Skeletal muscle tissue (tissue), 4 donors: ENCODE data around the gene MAP3K4. TPM values are rescaled to one million over a fixed set of nuclear protein-coding genes. Genes with fewer than 3 reads are reported as not detected.

Experiments used
- H3K27ac ChIP-seq: one replicate; pipeline ENCODE4 v1.7.0; 2013; ENCODE audit warnings: mild to moderate bottlenecking, low read depth, low read length, inconsistent platforms
- H3K27me3 ChIP-seq, 3 donors: one replicate each; pipeline ENCODE4 v1.7.0; 2013; ENCODE audit warnings: low read length in 3 of 3; ENCODE audit not compliant: control insufficient read depth in 3 of 3, insufficient read depth in 3 of 3
- H3K36me3 ChIP-seq, 3 donors: one replicate each; pipeline ENCODE4 v1.7.0; 2013; ENCODE audit warnings: low read length in 3 of 3; ENCODE audit not compliant: control insufficient read depth in 3 of 3, insufficient read depth in 3 of 3
- H3K4me1 ChIP-seq, 3 donors: one replicate each; pipeline ENCODE4 v1.7.0; 2013; ENCODE audit warnings: low read length in 3 of 3, mild to moderate bottlenecking in 3 of 3; ENCODE audit not compliant: control insufficient read depth in 3 of 3, insufficient read depth in 3 of 3
- H3K4me3 ChIP-seq, 3 donors: one replicate each; pipeline ENCODE4 v1.7.0; 2013; ENCODE audit warnings: low read length in 3 of 3
- H3K9ac ChIP-seq, 3 donors: one replicate each; pipeline ENCODE4 v1.7.0; 2013; ENCODE audit warnings: low read length in 3 of 3, mild to moderate bottlenecking in 3 of 3, moderate library complexity in 2 of 3, low read depth in 1 of 3
- H3K9me3 ChIP-seq, 3 donors: one replicate each; pipeline ENCODE4 v1.7.0; 2013; ENCODE audit warnings: low read length in 3 of 3; ENCODE audit not compliant: control insufficient read depth in 3 of 3
- total RNA-seq: library from RNA; depleted of rRNA; stranded (reverse); fragments of >200 nt; gene quantifications from one replicate; pipeline ENCODE4 v1.2.3, GENCODE V29; 2014
- donor health status: Osteomylitis.

Gene MAP3K4
- total RNA-seq, 1 donor from 2014 or later, result 30.3 TPM

DNA sequence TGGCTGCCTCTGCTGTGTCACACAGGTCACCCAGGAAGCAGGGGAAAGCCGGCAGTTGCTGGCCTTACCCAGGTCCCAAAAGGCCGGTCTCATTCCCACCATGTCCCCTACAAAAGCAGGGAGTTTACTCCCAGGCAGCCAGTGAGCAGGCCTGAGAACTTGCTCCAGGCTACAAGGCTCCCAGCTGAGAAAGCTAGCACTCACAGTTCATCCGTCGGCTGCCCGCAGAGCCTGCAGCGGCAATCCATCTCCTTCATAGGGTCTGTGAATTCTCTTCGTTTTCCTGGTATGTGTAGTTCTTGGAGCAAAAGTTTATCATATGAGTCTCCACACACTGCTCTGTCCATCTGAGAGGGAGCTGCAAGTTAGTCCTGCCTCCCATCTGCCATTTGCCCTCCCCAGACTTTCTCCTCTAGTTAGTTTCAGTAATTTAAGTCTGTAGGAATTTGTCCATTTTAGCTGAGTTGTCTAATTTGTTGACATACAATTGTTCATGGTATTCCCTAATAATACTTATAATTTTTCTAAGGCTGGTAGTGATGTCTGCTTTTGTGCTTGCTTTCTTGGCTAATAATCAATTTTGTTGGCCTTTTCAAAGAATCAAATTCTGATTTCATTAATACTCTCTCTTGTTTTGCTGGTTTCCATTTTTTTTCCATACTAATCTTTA lies 135.6 kb downstream of the MAP3K4 start:
- Histone ChIP-seq H3K27ac (no peak overlapping the region), H3K4me1 (no peaks in the 10 kb centered on the region), H3K9me3 (no peaks in the 10 kb centered on the region), H3K4me3 (no peak overlapping the region), H3K9ac (no peak overlapping the region), H3K36me3 (peaks cover 5 to 14% (median 13%) of the 10 kb centered on the region in 3 donors), H3K27me3 (no peaks in the 10 kb centered on the region)

GRCh38 chr6:161128230-161128629 lies 136.7 kb downstream of the MAP3K4 start:
- H3K27me3 ChIP-seq, result no peaks in the 10 kb centered on the region
- peaks cover 11 to 18% (median 17%) of the 10 kb centered on the region in 3 donors for H3K36me3 ChIP-seq
- H3K9me3 ChIP-seq, result no peaks in the 10 kb centered on the region
- H3K4me3 ChIP-seq, result no peak overlapping the region
- no peaks in the 10 kb centered on the region for H3K4me1 ChIP-seq
- H3K9ac ChIP-seq, result no peak overlapping the region
- H3K27ac ChIP-seq, result no peak overlapping the region

DNA sequence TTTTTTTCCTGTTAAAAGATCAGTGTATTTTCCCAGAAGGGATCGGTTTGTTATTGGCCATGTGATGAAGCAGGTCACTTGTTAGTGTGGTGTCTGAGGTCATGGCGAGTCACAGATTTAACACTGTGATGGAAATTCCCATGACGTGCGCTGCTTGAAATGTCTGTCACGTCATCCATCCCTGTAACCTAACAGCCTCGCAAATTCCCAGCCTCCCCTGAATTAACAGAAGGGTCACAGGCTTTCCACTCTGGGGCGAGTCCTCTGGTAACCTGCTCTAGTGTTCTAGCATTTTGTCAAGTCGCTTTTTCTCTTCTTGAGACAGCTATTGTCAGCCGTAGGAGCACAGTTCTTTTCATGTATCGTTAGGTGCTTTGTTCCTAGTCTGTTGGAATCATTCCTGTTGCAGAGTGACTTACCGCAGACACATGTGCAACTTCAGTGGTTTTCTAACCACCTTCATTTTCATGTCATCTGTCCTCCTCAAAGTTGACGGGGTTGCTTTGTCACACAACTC lies 137.2 kb downstream of the MAP3K4 start:
- H3K36me3 ChIP-seq, result peaks cover 11 to 18% (median 17%) of the 10 kb centered on the region in 3 donors
- H3K27me3 ChIP-seq, result no peaks in the 10 kb centered on the region
- H3K4me3 ChIP-seq, result no peak overlapping the region
- no peak overlapping the region for H3K9ac ChIP-seq
- no peaks in the 10 kb centered on the region for H3K9me3 ChIP-seq
- H3K4me1 ChIP-seq, result no peaks in the 10 kb centered on the region
- H3K27ac ChIP-seq, result no peak overlapping the region

DNA sequence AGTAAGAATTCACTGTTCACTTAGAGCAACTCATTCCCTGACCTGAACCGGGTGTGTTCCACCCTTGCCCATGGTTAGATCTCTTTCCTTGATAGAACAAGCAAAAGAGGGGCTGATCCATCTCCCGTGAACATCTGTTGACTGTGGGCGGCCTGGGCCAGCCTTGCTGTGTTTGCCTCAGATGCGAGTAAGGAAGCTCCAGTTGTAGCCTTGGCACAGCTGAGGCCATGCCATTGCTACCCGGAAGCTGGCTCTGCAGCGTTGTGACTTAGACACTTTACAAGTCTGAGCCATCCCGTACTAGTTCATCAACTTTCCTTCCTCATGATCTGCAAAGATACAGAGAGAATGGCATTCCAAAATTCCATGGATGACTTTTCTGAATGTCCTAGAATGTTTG lies 139.0 kb downstream of the MAP3K4 start:
- Histone ChIP-seq H3K36me3 (peaks cover 13 to 20% (median 18%) of the 10 kb centered on the region in 3 donors), H3K4me3 (no peak overlapping the region), H3K9ac (no peak overlapping the region), H3K27me3 (no peaks in the 10 kb centered on the region), H3K4me1 (no peaks in the 10 kb centered on the region), H3K27ac (no peak overlapping the region), H3K9me3 (no peaks in the 10 kb centered on the region)

- H3K4me1 ChIP-seq, result no peaks in the 10 kb centered on the region
- no peak overlapping the region for H3K4me3 ChIP-seq
- H3K36me3 ChIP-seq, result peaks cover 16 to 26% (median 20%) of the 10 kb centered on the region in 3 donors
- no peaks in the 10 kb centered on the region for H3K27me3 ChIP-seq
- no peaks in the 10 kb centered on the region for H3K9me3 ChIP-seq
- H3K9ac ChIP-seq, result no peak overlapping the region
- H3K27ac ChIP-seq, result no peak overlapping the region
Observed at GRCh38 chr6:161130967-161131766, 139.6 kb downstream of the MAP3K4 start.

- peaks cover 16 to 34% (median 24%) of the 10 kb centered on the region in 3 donors for H3K36me3 ChIP-seq
- H3K4me1 ChIP-seq, result no peaks in the 10 kb centered on the region
- no peaks in the 10 kb centered on the region for H3K27me3 ChIP-seq
- no peak overlapping the region for H3K27ac ChIP-seq
- no peaks in the 10 kb centered on the region for H3K9me3 ChIP-seq
- no peak overlapping the region for H3K4me3 ChIP-seq
- H3K9ac ChIP-seq, result no peak overlapping the region
Observed at GRCh38 chr6:161132384-161132783, 140.8 kb downstream of the MAP3K4 start.

- H3K9me3 ChIP-seq, result no peaks in the 10 kb centered on the region
- H3K9ac ChIP-seq, result no peak overlapping the region
- H3K27me3 ChIP-seq, result no peaks in the 10 kb centered on the region
- no peaks in the 10 kb centered on the region for H3K4me1 ChIP-seq
- peaks cover 16 to 28% (median 16%) of the 10 kb centered on the region in 3 donors for H3K36me3 ChIP-seq
- H3K4me3 ChIP-seq, result no peak overlapping the region
- H3K27ac ChIP-seq, result no peak overlapping the region
Observed at GRCh38 chr6:161133963-161134362, 142.4 kb downstream of the MAP3K4 start.

GRCh38 chr6:161134550-161135298 lies 143.2 kb downstream of the MAP3K4 start:
- Histone ChIP-seq H3K9ac (no peak overlapping the region), H3K4me3 (no peak overlapping the region), H3K4me1 (no peaks in the 10 kb centered on the region), H3K27me3 (no peaks in the 10 kb centered on the region), H3K36me3 (peaks cover 13 to 30% (median 16%) of the 10 kb centered on the region in 3 donors), H3K27ac (no peak overlapping the region), H3K9me3 (no peaks in the 10 kb centered on the region)

- Histone ChIP-seq H3K27me3 (no peaks in the 10 kb centered on the region), H3K27ac (no peak overlapping the region), H3K36me3 (peaks cover 10 to 28% (median 16%) of the 10 kb centered on the region in 3 donors), H3K4me1 (no peaks in the 10 kb centered on the region), H3K4me3 (no peak overlapping the region), H3K9ac (no peak overlapping the region), H3K9me3 (no peaks in the 10 kb centered on the region)
Observed at GRCh38 chr6:161135695-161136591, 144.4 kb downstream of the MAP3K4 start.
